22Rv1 (cell line): ENCODE results near the gene PLEKHA8.

ENCODE experiments used
- ZFX ChIP-seq: fragments of 450-650 bp; IDR thresholded peaks from 2 replicates; pipeline ENCODE4 v1.6.1; 2017; ENCODE audit warnings: antibody characterized with exemption, borderline replicate concordance
- TF ChIP-seq, protein P1 (sequence below): fragments of 450-650 bp; IDR thresholded peaks from 2 replicates; pipeline ENCODE4 v1.5.1; 2017; ENCODE audit warnings: mild to moderate bottlenecking

DNA sequence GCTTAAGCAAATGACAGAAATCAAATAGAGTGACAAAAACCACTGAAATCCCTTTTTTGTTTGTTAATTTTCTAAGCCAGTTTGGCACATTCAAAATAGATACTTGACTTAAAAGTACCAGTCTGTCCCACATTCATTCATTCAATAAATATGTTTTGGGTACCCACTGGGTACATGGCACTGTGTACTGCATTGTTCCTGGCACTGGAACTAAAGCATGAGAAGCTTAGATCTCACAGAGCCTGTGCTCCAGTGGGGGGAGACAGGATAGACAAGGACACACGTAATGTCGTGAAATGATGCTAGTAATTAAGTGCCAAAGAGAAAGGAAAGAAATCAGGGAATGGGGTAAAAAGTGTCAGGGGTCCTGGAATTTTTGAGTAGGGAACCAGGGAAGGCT, 119.6 kb downstream of the PLEKHA8 start:
- no peak for TF ChIP-seq ZFX
- TF ChIP-seq, protein P1, sequence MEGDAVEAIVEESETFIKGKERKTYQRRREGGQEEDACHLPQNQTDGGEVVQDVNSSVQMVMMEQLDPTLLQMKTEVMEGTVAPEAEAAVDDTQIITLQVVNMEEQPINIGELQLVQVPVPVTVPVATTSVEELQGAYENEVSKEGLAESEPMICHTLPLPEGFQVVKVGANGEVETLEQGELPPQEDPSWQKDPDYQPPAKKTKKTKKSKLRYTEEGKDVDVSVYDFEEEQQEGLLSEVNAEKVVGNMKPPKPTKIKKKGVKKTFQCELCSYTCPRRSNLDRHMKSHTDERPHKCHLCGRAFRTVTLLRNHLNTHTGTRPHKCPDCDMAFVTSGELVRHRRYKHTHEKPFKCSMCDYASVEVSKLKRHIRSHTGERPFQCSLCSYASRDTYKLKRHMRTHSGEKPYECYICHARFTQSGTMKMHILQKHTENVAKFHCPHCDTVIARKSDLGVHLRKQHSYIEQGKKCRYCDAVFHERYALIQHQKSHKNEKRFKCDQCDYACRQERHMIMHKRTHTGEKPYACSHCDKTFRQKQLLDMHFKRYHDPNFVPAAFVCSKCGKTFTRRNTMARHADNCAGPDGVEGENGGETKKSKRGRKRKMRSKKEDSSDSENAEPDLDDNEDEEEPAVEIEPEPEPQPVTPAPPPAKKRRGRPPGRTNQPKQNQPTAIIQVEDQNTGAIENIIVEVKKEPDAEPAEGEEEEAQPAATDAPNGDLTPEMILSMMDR = no peak
